RWPE2 (cell line): Measurements from ENCODE around the gene NACC2.

Experiments used
- ATAC-seq: fragments of 200-7000 bp; cut with Tn5 transposase; 3 replicates; pipeline ENCODE4 v1.9.1; 2021; ENCODE audit warnings: low read depth
- DNase-seq: peaks from one replicate; pipeline ENCODE4 v3.0.0-alpha.2; 2020; ENCODE audit warnings: low spot score
- H3K27ac ChIP-seq: fragments of 450-650 bp; 2 replicates; pipeline ENCODE4 v1.5.1; 2017; ENCODE audit warnings: mild to moderate bottlenecking; ENCODE audit not compliant: poor library complexity, severe bottlenecking
- H3K27me3 ChIP-seq: fragments of 250-450 bp; sonication (Bioruptor Pico); 2 replicates; pipeline ENCODE4 v1.5.1; 2021; ENCODE audit warnings: mild to moderate bottlenecking, moderate library complexity; ENCODE audit not compliant: insufficient read depth, poor library complexity, severe bottlenecking
- H3K36me3 ChIP-seq: fragments of 250-450 bp; sonication (Bioruptor Pico); 2 replicates; pipeline ENCODE4 v1.5.1; 2020; ENCODE audit warnings: low read depth, mild to moderate bottlenecking, moderate library complexity
- H3K4me1 ChIP-seq: fragments of 250-450 bp; sonication (Bioruptor Pico); 2 replicates; pipeline ENCODE4 v1.5.1; 2021; ENCODE audit warnings: mild to moderate bottlenecking, moderate library complexity; ENCODE audit not compliant: insufficient read depth, poor library complexity, severe bottlenecking
- H3K4me3 ChIP-seq: fragments of 250-450 bp; sonication (Bioruptor Pico); 2 replicates; pipeline ENCODE4 v1.5.1; 2021; ENCODE audit warnings: mild to moderate bottlenecking, moderate library complexity; ENCODE audit not compliant: severe bottlenecking
- H3K9me3 ChIP-seq: fragments of 250-450 bp; sonication (Bioruptor Pico); 2 replicates; pipeline ENCODE4 v1.5.1; 2021; ENCODE audit warnings: mild to moderate bottlenecking, moderate library complexity; ENCODE audit not compliant: severe bottlenecking
- TF ChIP-seq, protein P1 (sequence below): fragments of 450-650 bp; IDR thresholded peaks from one replicate; pipeline ENCODE4 v1.5.1; 2017; ENCODE audit warnings: mild to moderate bottlenecking, moderate library complexity; ENCODE audit not compliant: poor library complexity, severe bottlenecking

Gene NACC2

DNA sequence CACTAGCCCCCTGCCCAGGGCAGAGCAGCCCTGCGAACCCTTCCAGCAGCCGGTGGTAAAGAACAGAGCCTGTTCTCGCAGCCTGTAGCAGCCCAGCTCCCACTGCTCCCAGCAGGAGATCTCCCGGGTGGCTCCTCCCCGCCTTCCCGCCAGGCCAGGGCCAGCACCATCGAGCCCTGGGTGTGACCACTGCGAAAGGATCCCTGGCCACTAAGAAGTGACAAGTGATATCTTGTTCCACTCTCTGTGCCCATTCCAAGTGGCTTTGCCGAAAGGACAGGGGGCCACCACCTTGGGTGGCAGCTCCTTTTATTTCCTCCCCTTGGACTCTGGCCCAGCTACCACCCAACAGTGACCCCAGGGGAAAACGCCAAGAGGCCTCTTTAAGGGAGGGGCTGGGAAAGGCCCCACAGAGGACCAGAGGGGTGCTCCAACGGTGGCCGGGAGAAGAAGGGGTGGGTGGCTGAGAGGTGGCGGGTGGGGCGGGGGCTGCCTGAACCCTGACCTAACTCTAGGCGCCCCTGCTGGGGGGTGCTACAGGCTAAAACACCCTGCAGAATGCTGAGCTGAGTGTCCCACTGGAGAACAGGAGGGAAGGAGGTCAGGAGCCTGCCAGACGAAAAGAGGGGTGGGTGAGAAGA is 1.6 kb downstream of the NACC2 start:
- Histone ChIP-seq H3K27me3 (no peaks in the 10 kb centered on the region), H3K36me3 (no peaks in the 10 kb centered on the region), H3K27ac (peak overlapping the region; percentile 77), H3K4me3 (peak overlapping the region; percentile 100), H3K9me3 (no peaks in the 10 kb centered on the region), H3K4me1 (no peaks in the 10 kb centered on the region)
- TF ChIP-seq, protein P1, sequence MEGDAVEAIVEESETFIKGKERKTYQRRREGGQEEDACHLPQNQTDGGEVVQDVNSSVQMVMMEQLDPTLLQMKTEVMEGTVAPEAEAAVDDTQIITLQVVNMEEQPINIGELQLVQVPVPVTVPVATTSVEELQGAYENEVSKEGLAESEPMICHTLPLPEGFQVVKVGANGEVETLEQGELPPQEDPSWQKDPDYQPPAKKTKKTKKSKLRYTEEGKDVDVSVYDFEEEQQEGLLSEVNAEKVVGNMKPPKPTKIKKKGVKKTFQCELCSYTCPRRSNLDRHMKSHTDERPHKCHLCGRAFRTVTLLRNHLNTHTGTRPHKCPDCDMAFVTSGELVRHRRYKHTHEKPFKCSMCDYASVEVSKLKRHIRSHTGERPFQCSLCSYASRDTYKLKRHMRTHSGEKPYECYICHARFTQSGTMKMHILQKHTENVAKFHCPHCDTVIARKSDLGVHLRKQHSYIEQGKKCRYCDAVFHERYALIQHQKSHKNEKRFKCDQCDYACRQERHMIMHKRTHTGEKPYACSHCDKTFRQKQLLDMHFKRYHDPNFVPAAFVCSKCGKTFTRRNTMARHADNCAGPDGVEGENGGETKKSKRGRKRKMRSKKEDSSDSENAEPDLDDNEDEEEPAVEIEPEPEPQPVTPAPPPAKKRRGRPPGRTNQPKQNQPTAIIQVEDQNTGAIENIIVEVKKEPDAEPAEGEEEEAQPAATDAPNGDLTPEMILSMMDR: no peak
- DNase-seq (no peak), ATAC-seq (no peak)

DNA sequence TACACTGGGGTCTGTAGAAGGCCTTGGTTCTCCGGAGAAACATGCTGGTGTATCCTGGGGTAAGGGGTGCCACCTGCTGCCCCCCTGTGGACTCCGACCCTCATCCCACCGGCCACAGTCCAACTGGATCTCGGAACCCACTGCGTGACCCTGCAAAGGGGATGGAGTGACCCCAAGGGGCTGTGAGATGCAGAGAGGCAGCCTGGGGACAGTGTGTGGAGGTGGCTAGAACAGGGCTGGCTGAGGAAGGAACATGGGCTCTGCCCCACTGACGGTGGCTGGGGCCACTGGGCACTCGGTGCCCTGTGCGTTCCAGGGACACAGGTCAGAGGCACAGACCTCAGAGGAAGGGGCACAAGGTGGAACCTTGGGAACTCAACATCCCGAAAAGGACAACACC is 2.3 kb downstream of the NACC2 start:
- no peaks in the 10 kb centered on the region for H3K36me3 ChIP-seq
- peak overlapping the region; percentile 77 for H3K27ac ChIP-seq
- no peak for DNase-seq

DNA sequence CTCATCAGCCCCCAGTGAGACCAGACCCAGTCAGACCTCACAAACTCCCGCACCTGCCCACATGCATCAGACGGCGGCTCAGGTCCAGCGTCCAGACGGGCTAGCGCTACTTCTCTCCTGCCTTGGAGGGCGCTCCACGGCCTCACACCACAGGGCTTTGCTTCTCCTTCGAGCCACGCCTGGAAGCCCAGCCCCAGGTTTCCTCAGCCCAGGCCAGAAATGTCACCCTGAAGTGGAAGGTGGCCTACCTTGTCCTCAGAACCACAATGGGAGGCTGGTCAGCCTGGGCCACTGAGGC is 2.8 kb downstream of the NACC2 start:
- Histone ChIP-seq H3K4me3 (no peak overlapping the region), H3K36me3 (no peaks in the 10 kb centered on the region), H3K27ac (no peak overlapping the region), H3K27me3 (no peaks in the 10 kb centered on the region), H3K9me3 (no peaks in the 10 kb centered on the region), H3K4me1 (no peaks in the 10 kb centered on the region)
- no peak for DNase-seq
- TF ChIP-seq, protein P1: no peak
- no peak for ATAC-seq

More for the DNA sequence above, 2.3 kb downstream of the NACC2 start:
- Histone ChIP-seq H3K9me3 (no peaks in the 10 kb centered on the region), H3K4me3 (no peak overlapping the region), H3K27me3 (no peaks in the 10 kb centered on the region), H3K4me1 (no peaks in the 10 kb centered on the region)
- TF ChIP-seq, protein P1: no peak
- no peak for ATAC-seq

DNA sequence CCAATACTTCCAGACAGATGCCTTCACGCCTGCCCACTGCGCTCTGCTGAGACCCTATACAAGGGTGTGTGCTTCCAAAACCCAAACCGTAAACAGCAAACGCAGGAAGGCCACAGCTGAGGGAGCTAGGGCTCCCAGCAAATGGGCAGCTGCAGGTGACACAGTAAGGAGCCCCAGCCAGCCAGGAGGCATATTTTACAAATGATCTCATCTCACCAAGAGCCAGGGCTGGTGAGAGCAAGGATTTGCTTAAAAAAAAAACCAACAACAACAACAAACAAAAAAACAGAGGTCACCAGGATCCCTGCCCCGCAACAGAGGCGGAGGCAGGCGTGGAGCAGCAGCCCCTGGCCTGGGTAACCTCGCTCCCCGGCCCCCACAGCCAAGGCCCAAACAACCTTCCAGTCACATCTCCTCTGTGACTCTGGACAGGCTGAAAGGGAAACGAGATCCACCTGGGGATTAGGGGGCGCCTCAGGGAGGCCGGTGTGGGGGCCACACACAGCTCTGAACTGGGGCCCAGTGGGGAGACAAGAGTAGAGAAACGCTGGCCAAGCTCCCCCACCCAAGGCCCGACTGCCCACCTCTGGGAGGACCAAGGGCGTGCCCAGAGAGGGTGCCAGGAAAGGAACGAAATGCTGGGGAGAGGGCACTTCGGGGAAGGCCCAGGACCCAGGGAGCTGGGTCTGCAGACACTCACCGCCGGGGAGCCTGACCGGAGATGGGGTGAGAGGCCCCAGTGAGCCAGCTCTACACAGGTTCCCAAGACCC is 3.3 kb downstream of the NACC2 start:
- TF ChIP-seq, protein P1: no peak
- H3K4me3 ChIP-seq: no peak overlapping the region
- ATAC-seq (no peak), DNase-seq (no peak)
- no peaks in the 10 kb centered on the region for H3K4me1 ChIP-seq
- H3K27me3 ChIP-seq: no peaks in the 10 kb centered on the region
- H3K36me3 ChIP-seq: no peaks in the 10 kb centered on the region
- no peak overlapping the region for H3K27ac ChIP-seq
- H3K9me3 ChIP-seq: no peaks in the 10 kb centered on the region
